NB4 (cell line): ENCODE results near the gene NDC1.

Experiments
- MYC ChIP-seq: IDR thresholded peaks from 2 replicates; pipeline ENCODE4 v1.6.1; 2011; ENCODE audit warnings: low read depth, low read length
- TF ChIP-seq, protein P1 (sequence below): IDR thresholded peaks from one replicate; pipeline ENCODE4 v1.5.1; 2012; ENCODE audit warnings: low read depth, low read length

DNA sequence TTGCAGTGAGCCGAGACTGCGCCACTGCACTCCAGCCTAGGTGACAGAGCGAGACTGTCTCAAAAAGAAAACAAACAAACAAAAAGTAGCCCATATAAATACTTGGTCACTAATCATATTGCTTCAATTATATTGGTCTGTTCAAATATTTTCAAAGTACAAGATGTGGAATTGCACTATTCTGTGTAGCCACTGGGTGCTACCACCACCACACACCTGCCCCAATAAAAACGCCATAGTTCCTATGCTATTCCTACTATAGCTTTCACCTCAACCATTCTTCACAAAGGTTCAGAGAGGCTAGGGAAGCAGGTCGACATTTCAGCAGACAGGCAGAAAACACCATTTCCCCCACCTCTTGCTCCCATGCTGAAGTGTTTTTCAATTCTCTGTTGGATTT is 16.7 kb downstream of the NDC1 start:
- TF ChIP-seq, protein P1, sequence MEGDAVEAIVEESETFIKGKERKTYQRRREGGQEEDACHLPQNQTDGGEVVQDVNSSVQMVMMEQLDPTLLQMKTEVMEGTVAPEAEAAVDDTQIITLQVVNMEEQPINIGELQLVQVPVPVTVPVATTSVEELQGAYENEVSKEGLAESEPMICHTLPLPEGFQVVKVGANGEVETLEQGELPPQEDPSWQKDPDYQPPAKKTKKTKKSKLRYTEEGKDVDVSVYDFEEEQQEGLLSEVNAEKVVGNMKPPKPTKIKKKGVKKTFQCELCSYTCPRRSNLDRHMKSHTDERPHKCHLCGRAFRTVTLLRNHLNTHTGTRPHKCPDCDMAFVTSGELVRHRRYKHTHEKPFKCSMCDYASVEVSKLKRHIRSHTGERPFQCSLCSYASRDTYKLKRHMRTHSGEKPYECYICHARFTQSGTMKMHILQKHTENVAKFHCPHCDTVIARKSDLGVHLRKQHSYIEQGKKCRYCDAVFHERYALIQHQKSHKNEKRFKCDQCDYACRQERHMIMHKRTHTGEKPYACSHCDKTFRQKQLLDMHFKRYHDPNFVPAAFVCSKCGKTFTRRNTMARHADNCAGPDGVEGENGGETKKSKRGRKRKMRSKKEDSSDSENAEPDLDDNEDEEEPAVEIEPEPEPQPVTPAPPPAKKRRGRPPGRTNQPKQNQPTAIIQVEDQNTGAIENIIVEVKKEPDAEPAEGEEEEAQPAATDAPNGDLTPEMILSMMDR, result no peak
- no peak for TF ChIP-seq MYC
